Upper lobe of right lung (tissue), 1 donor: ENCODE measurements around the gene ARVCF. TPM values are rescaled to one million over a fixed set of nuclear protein-coding genes. Genes with fewer than 3 reads are reported as not detected.

Experiments used
- ATAC-seq: fragments of 200-7000 bp; cut with Tn5 transposase; one replicate; pipeline ENCODE4 v1.9.1; 2020; ENCODE audit warnings: mild to moderate bottlenecking, moderate library complexity
- DNase-seq: peaks from one replicate; pipeline ENCODE4 v3.0.0-alpha.2; 2020
- H3K27ac ChIP-seq: fragments of 200-600 bp; one replicate; pipeline ENCODE4 v1.8.0; 2022
- H3K27me3 ChIP-seq: fragments of 200-600 bp; one replicate; pipeline ENCODE4 v1.8.0; 2022; ENCODE audit warnings: mild to moderate bottlenecking
- H3K36me3 ChIP-seq: fragments of 200-600 bp; one replicate; pipeline ENCODE4 v1.8.0; 2022
- H3K4me1 ChIP-seq: fragments of 200-600 bp; one replicate; pipeline ENCODE4 v1.8.0; 2022
- H3K4me3 ChIP-seq: fragments of 200-600 bp; one replicate; pipeline ENCODE4 v1.8.0; 2022; ENCODE audit warnings: mild to moderate bottlenecking
- H3K9me3 ChIP-seq: fragments of 200-600 bp; one replicate; pipeline ENCODE4 v1.8.0; 2022
- intact Hi-C: fragments of 100-400 bp; cut with DNase I; formaldehyde crosslinking; loops from one replicate; pipeline ENCODE4 v1.11.0; 2022
- total RNA-seq: library from RNA; stranded (reverse); fragmentation: NEBNext Ultra II Directional; extraction: Animal tissue kit (Norgen Biotek cat#: 25700); gene quantifications from one replicate; pipeline ENCODE4 v1.2.1, GENCODE V29; 2021
- TF ChIP-seq, protein P1 (sequence below): fragments of 200-600 bp; IDR thresholded peaks from one replicate; pipeline ENCODE4 v1.8.0; 2022; ENCODE audit warnings: antibody characterized with exemption
- donor health status: DM: no; HTN: yes; CAD: no; lungs with severe emphysema.

ARVCF gene
- total RNA-seq, 1 donor from 2014 or later = 25.4 TPM

DNA sequence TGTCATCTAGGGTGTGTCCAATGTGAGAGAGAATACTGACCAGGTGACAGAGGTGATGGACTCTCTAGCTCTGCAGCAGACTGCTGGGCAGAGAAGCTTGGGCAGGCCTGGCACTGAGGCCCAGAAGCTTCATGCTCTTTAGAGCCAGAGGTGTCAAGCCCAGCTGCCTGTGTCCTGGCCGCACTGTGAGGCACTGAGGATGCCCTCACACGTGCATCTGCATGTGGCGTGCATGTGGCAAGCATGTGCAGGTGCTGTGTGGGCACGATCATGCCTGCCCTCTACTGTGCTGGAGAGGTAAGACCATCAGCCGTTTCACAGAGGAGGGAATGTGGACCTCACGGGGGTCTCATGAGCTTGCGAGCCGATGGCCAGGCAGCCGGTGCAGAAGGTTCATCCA lies 59.2 kb downstream of the ARVCF start:
- peaks cover 31% of the 10 kb centered on the region for H3K4me1 ChIP-seq
- H3K27me3 ChIP-seq = no peaks in the 10 kb centered on the region
- H3K27ac ChIP-seq = no peak overlapping the region
- no peaks in the 10 kb centered on the region for H3K36me3 ChIP-seq
- ATAC-seq = no peak
- no peak for DNase-seq
- no peak overlapping the region for H3K4me3 ChIP-seq
- H3K9me3 ChIP-seq = no peaks in the 10 kb centered on the region
- intact Hi-C loops = no loop called here
- TF ChIP-seq, protein P1, sequence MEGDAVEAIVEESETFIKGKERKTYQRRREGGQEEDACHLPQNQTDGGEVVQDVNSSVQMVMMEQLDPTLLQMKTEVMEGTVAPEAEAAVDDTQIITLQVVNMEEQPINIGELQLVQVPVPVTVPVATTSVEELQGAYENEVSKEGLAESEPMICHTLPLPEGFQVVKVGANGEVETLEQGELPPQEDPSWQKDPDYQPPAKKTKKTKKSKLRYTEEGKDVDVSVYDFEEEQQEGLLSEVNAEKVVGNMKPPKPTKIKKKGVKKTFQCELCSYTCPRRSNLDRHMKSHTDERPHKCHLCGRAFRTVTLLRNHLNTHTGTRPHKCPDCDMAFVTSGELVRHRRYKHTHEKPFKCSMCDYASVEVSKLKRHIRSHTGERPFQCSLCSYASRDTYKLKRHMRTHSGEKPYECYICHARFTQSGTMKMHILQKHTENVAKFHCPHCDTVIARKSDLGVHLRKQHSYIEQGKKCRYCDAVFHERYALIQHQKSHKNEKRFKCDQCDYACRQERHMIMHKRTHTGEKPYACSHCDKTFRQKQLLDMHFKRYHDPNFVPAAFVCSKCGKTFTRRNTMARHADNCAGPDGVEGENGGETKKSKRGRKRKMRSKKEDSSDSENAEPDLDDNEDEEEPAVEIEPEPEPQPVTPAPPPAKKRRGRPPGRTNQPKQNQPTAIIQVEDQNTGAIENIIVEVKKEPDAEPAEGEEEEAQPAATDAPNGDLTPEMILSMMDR = no peak

DNA sequence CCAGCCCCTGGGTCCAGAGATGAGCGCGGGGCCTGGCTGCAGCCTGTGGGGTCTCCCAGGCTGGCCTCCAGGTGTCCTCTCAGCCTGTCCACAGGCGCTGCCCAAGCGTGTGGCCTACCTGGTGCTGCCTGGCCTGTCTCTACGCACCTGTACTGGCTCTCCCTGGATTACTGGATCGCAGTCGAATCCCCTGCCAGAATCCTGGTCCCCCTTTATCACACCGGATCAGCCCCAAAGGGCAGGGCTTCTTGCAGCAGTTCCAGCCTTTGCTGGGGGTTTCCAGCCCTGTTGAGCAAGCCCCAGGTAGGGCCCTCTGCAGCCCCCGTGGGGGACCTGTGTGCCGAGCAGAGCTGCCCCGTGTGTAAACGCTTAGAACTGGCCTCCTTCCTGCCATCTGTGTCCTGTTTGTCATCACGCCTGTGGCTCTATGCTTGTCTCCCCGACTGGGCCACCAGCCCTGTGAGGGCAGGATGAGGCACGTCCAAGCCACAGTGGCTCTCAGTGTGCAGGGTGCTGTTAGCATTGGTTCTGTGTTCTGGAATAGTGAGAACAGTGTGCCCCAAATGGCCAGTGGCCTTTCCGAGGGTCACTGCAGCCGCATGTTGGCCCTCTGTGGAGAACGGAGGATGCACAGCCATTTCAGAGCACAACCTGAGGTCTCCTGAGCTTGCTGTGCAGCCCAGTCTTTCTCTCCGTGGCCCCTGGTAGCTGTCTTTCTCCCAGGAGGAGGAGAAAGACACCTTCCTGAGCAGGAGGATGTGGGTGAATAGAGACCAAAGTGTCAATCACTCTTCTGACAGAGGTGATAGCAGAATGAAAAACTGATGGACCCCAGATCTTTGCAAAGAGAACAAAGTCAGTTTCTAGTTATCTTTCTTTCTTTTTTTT lies 61.1 kb downstream of the ARVCF start:
- DNase-seq = no peak
- peaks cover 19% of the 10 kb centered on the region for H3K4me1 ChIP-seq
- no peaks in the 10 kb centered on the region for H3K27me3 ChIP-seq
- intact Hi-C loops = no loop called here
- no peaks in the 10 kb centered on the region for H3K9me3 ChIP-seq
- peak overlapping the region; percentile 6 for H3K27ac ChIP-seq
- no peak for ATAC-seq
- TF ChIP-seq, protein P1 = no peak
- no peak overlapping the region for H3K4me3 ChIP-seq
- no peaks in the 10 kb centered on the region for H3K36me3 ChIP-seq

- DNase-seq = no peak
- Histone ChIP-seq H3K4me3 (no peak overlapping the region), H3K9me3 (no peaks in the 10 kb centered on the region), H3K4me1 (peaks cover 29% of the 10 kb centered on the region), H3K27me3 (no peaks in the 10 kb centered on the region), H3K36me3 (peaks cover 8% of the 10 kb centered on the region), H3K27ac (no peak overlapping the region)
- TF ChIP-seq, protein P1 = no peak
- intact Hi-C loops = no loop called here
- ATAC-seq = no peak
These were observed 65.3 kb downstream of the ARVCF start for GRCh38 chr22:19951346-19951745.

DNA sequence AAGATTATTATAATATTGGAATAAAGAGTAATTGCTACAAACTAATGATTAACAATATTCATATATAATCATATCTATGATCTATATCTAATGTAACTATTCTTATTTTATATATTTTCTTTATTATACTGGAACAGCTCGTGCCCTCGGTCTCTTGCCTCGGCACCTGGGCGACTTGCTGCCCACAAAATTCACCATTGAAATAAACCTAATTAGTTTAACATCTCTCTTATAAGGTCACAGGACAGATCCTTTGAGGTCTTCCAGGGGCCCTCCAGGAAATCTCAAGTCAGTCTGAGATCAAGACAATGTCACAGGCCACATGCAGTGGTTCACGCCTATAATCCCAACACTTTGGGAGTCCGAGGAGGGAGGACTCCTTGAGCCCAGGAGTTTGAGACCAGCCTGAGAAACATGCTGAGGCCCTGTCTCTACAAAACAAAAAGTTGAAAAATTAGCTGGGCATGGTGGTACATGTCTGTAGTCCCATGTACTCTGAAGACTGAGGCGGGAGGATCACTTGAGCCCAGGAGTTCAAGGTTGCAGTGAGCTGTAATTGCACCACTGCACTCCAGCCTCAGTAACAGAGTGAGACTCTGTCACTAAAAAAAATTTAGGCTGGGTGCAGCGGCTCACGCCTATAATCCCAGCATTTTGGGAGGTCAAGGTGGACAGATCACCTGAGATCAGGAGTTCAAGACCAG lies 68.4 kb downstream of the ARVCF start:
- TF ChIP-seq, protein P1 = no peak
- DNase-seq = peak; percentile 25
- Histone ChIP-seq H3K9me3 (no peaks in the 10 kb centered on the region), H3K27me3 (no peaks in the 10 kb centered on the region), H3K4me1 (peaks cover 36% of the 10 kb centered on the region), H3K36me3 (peaks cover 8% of the 10 kb centered on the region), H3K27ac (no peak overlapping the region), H3K4me3 (no peak overlapping the region)
- ATAC-seq = no peak
- intact Hi-C loops = no loop called here

- Histone ChIP-seq H3K27ac (peak overlapping the region; percentile 96), H3K27me3 (no peaks in the 10 kb centered on the region), H3K9me3 (no peaks in the 10 kb centered on the region), H3K36me3 (no peaks in the 10 kb centered on the region), H3K4me1 (peaks cover 44% of the 10 kb centered on the region), H3K4me3 (peak overlapping the region; percentile 88)
- intact Hi-C loops = no loop called here
- TF ChIP-seq, protein P1 = peak; percentile 8
- ATAC-seq (peak; percentile 46), DNase-seq (peak; percentile 57)
These were observed 73.3 kb downstream of the ARVCF start for GRCh38 chr22:19943082-19944026.
